Fibroblast of lung (primary cell): ENCODE results near the gene CDS2. TPM values are rescaled to one million over a fixed set of nuclear protein-coding genes. Genes with fewer than 3 reads are reported as not detected.

Experiments
- DNase-seq, 2 donors: peaks; one replicate each; pipeline versions ENCODE4 v3.0.0 to v3.0.0-alpha.2; 2010; ENCODE audit warnings: low read depth in 2 of 2
- H2AFZ ChIP-seq: 2 replicates; pipeline ENCODE4 v1.5.1; 2012; ENCODE audit warnings: low read length, control low read depth, inconsistent platforms
- H3K27ac ChIP-seq: 2 replicates; pipeline ENCODE4 v1.5.1; 2011; ENCODE audit warnings: low read length, control low read depth; ENCODE audit not compliant: insufficient read depth
- H3K27me3 ChIP-seq: 2 replicates; pipeline ENCODE4 v1.5.1; 2011; ENCODE audit warnings: mild to moderate bottlenecking, low read length; ENCODE audit not compliant: control insufficient read depth, insufficient read depth
- H3K36me3 ChIP-seq: 2 replicates; pipeline ENCODE4 v1.5.1; 2011; ENCODE audit warnings: low read length; ENCODE audit not compliant: control insufficient read depth, insufficient read depth
- H3K4me1 ChIP-seq: 2 replicates; pipeline ENCODE4 v1.5.1; 2011; ENCODE audit warnings: low read length; ENCODE audit not compliant: control insufficient read depth, insufficient read depth; ENCODE audit errors: extremely low read depth
- H3K4me2 ChIP-seq: 2 replicates; pipeline ENCODE4 v1.5.1; 2011; ENCODE audit warnings: low read length, control low read depth; ENCODE audit not compliant: insufficient read depth; ENCODE audit errors: extremely low read depth
- H3K4me3 ChIP-seq, 4 experiments: fragments of 200-600 bp in 1 of 4; sonication (generic) in 1 of 4; replicated peaks in 1 of 4; 2 replicates each; pipeline ENCODE4 v1.5.1; 2011 to 2016; ENCODE audit warnings: low read length in 4 of 4, low read depth in 3 of 4, mild to moderate bottlenecking in 3 of 4, control low read depth in 2 of 4, inconsistent platforms in 1 of 4, mixed read lengths in 1 of 4; ENCODE audit not compliant: insufficient read depth in 1 of 4; ENCODE audit errors: control extremely low read depth in 1 of 4
- H3K79me2 ChIP-seq: 2 replicates; pipeline ENCODE4 v1.5.1; 2012; ENCODE audit warnings: mild to moderate bottlenecking, low read length, inconsistent platforms; ENCODE audit not compliant: control insufficient read depth, insufficient read depth
- H3K9ac ChIP-seq: 2 replicates; pipeline ENCODE4 v1.5.1; 2011; ENCODE audit warnings: mild to moderate bottlenecking, low read length, control low read depth; ENCODE audit not compliant: insufficient read depth
- H3K9me3 ChIP-seq: 2 replicates; pipeline ENCODE4 v1.5.1; 2012; ENCODE audit warnings: low read depth, low read length; ENCODE audit not compliant: control insufficient read depth, insufficient read depth
- H4K20me1 ChIP-seq: 2 replicates; pipeline ENCODE4 v1.5.1; 2011; ENCODE audit warnings: low read length; ENCODE audit not compliant: control insufficient read depth, insufficient read depth; ENCODE audit errors: extremely low read depth
- EZH2 ChIP-seq: IDR thresholded peaks from 2 replicates; pipeline ENCODE4 v1.5.1; 2012; ENCODE audit warnings: low read length, control low read depth, mild to moderate bottlenecking; ENCODE audit errors: missing control alignments
- polyA plus RNA-seq, 2 donors: library from polyadenylated mRNA; depleted of rRNA in 1 of 2; stranded (reverse) in 1 of 2; unstranded in 1 of 2; fragments of >200 nt; gene quantifications; 2 replicates each; pipeline ENCODE4 v1.2.1, GENCODE V29; 2011 to 2012; ENCODE audit warnings: missing spikeins in 1 of 2
- total RNA-seq: library from RNA; depleted of rRNA; stranded (reverse); fragments of >200 nt; gene quantifications from 2 replicates; pipeline ENCODE4 v1.2.1, GENCODE V29; 2014
- TF ChIP-seq, protein P1 (sequence below), 2 donors: IDR thresholded peaks in 1 of 2; conservative IDR thresholded peaks in 1 of 2; 1 replicate in 1 of 2; 2 replicates in 1 of 2; pipeline ENCODE4 v1.5.1; 2011 to 2012; ENCODE audit warnings: low read length in 2 of 2, control low read depth in 1 of 2, inconsistent platforms in 1 of 2, low read depth in 1 of 2, mild to moderate bottlenecking in 1 of 2

CDS2 gene
- total and polyA plus RNA-seq, 2 donors (not counting 1 experiment from before 2014, with no cell fraction given), result 32.7 to 59.7 TPM

DNA sequence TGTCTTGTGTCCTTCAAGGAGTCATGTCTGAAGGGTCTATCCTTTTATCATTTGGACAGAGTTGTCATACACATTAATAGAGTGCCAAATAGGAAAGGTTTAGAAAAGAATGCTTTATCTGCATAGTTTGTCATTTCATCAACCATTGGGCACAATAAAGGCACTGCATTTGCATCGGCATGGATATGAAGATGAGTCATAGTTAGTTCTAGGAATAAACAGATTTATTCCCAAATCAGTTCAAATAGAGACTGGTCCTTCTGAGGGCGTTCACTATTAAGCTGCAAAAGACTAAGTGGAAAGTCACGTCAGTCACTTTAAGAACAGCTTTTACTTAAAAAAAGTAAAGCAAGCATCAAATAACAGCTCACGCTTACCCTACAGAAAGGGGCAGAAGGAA is 90.8 kb downstream of the CDS2 start:
- H2AFZ ChIP-seq, result no peak overlapping the region
- DNase-seq, result no peak
- H3K27me3 ChIP-seq, result no peaks in the 10 kb centered on the region
- no peak overlapping the region for H3K4me2 ChIP-seq
- H3K36me3 ChIP-seq, result no peaks in the 10 kb centered on the region
- no peak overlapping the region for H3K4me3 ChIP-seq
- H3K9ac ChIP-seq, result no peak overlapping the region
- H3K9me3 ChIP-seq, result no peaks in the 10 kb centered on the region
- H4K20me1 ChIP-seq, result no peaks in the 10 kb centered on the region
- no peaks in the 10 kb centered on the region for H3K79me2 ChIP-seq
- H3K4me1 ChIP-seq, result peaks cover 4% of the 10 kb centered on the region
- no peak overlapping the region for H3K27ac ChIP-seq
- TF ChIP-seq, protein P1, sequence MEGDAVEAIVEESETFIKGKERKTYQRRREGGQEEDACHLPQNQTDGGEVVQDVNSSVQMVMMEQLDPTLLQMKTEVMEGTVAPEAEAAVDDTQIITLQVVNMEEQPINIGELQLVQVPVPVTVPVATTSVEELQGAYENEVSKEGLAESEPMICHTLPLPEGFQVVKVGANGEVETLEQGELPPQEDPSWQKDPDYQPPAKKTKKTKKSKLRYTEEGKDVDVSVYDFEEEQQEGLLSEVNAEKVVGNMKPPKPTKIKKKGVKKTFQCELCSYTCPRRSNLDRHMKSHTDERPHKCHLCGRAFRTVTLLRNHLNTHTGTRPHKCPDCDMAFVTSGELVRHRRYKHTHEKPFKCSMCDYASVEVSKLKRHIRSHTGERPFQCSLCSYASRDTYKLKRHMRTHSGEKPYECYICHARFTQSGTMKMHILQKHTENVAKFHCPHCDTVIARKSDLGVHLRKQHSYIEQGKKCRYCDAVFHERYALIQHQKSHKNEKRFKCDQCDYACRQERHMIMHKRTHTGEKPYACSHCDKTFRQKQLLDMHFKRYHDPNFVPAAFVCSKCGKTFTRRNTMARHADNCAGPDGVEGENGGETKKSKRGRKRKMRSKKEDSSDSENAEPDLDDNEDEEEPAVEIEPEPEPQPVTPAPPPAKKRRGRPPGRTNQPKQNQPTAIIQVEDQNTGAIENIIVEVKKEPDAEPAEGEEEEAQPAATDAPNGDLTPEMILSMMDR (conservative IDR thresholded peaks at IDR 0.05 in 1 of 2, IDR thresholded peaks at IDR 0.05 in 1 of 2; ENCODE audit: low read depth in 1 of 2, low read length in 2 of 2), result no peak
- no peak for TF ChIP-seq EZH2

DNA sequence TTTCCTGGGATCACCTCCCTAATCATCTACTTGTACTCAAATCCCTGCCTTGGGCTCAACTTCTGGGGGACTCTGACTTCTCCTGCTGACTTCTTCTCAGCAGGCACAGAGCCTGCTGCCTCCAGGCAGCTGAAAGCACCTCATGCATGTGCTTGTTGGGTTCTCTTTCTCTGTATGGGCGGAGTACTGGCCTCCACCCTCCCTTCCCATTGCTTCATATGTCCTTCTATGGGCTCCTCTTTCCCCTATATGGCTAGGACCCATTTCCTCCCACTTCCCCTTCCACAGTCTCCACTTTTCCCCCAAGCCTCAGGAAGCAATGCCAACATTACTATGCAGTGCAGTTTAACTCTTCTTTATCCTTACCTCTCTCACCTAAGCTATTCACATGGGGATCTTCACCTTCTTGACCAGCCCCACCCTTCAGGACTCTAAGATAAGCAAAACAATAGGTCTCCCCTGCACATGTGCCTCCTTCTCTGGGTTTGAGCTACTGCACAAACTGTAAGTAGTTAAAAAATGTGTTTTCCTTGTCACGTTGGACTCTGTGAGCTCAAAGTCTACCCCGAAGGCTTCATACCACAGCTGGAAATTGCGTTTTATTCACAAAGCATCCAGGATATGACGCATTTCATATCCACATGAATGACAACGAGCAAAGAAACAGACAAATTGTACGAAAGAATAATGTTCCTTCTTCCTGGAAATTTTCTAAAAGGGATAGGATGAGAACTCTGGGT is 93.7 kb downstream of the CDS2 start:
- Histone ChIP-seq H3K27me3 (no peaks in the 10 kb centered on the region), H3K4me2 (no peak overlapping the region), H2AFZ (no peak overlapping the region), H3K79me2 (no peaks in the 10 kb centered on the region), H3K9ac (no peak overlapping the region), H3K4me3 (no peak overlapping the region), H3K27ac (no peak overlapping the region), H4K20me1 (no peaks in the 10 kb centered on the region), H3K36me3 (no peaks in the 10 kb centered on the region), H3K9me3 (no peaks in the 10 kb centered on the region), H3K4me1 (peaks cover 4% of the 10 kb centered on the region)
- no peak for DNase-seq
- TF ChIP-seq EZH2, result no peak
- TF ChIP-seq, protein P1 (conservative IDR thresholded peaks at IDR 0.05 in 1 of 2, IDR thresholded peaks at IDR 0.05 in 1 of 2; ENCODE audit: low read depth in 1 of 2, low read length in 2 of 2), result no peak

DNA sequence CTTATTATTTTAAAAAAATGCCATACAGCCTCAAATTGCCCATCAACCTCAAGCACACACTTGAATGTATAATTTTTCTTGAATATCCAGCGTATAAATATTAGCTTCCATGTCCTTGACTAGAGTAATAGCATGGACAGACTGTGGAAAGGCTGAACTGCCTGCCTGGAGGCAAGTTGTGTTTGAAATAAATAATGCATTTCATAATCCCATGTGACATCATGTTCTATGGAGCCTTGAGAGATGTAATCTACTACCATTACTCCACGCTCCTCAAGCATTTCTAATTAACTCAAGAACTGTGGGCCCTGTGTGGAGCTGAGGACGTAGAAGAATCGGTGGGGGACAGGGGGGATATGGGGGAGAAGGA is 94.2 kb downstream of the CDS2 start:
- H3K27me3 ChIP-seq, result no peaks in the 10 kb centered on the region
- no peak overlapping the region for H3K4me3 ChIP-seq
- no peak for DNase-seq
- H4K20me1 ChIP-seq, result no peaks in the 10 kb centered on the region
- H3K4me1 ChIP-seq, result no peaks in the 10 kb centered on the region
- no peak overlapping the region for H2AFZ ChIP-seq
- TF ChIP-seq, protein P1 (conservative IDR thresholded peaks at IDR 0.05 in 1 of 2, IDR thresholded peaks at IDR 0.05 in 1 of 2; ENCODE audit: low read depth in 1 of 2, low read length in 2 of 2), result no peak
- no peak for TF ChIP-seq EZH2
- no peaks in the 10 kb centered on the region for H3K9me3 ChIP-seq
- H3K79me2 ChIP-seq, result no peaks in the 10 kb centered on the region
- H3K36me3 ChIP-seq, result no peaks in the 10 kb centered on the region
- no peak overlapping the region for H3K9ac ChIP-seq
- H3K27ac ChIP-seq, result no peak overlapping the region
- no peak overlapping the region for H3K4me2 ChIP-seq
